ENCODE data around the gene SLC7A7.
"Not testable (repeated sequence)": the region's sequence is repeated elsewhere in the genome, so short reads cannot be mapped to it uniquely, and the experiment has no call there.

SLC7A7 gene

DNA sequence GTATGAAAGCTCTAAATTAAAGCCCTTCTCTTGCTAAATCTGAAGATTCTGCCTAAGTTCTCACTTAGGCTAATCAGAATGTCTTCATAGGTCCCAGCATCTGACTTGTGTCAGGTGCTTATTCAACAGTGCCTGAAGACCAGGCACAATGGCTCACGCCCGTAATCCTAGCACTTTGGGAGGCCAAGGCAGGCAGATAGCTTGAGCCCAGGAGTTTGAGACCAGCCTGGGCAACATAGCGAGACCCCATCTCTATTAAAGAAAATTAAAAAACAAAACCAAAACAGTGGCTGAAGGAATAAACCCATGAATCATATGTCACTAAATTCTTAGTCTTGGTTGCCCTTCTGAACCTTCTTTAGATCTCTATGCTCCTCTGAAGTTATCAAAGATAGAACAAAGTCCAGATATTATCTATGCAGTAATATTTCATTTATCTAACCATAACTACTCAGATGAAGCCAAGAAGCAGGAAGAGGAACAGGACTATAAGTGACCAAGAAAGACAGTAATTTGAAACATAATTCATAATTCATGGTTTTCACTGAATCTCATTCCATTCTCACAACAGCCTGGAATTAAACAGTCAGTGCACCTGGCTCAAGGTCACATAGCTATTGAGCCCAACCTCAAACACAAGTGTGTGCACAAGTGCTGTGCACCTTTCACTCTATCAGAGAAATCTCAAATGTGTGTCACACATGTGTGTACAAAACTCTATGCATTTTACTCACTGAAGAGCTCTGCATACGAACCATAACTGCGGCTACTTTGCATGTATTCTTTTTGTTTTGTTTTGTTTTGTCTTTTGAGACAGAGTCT is 6.6 kb downstream of the SLC7A7 start:
- TF ChIP-seq POLR2A (IDR thresholded peaks at IDR 0.05; ENCODE audit: low read depth, low read length) (no peak), TAF1 (IDR thresholded peaks at IDR 0.05; ENCODE audit: borderline replicate concordance, low read depth, low read length) (no peak), POLR2AphosphoS5 (IDR thresholded peaks at IDR 0.05; ENCODE audit: low read depth, low read length) (no peak)
- DNase-seq (ENCODE audit: insufficient read length) (no peak), FAIRE-seq (no peak)

DNA sequence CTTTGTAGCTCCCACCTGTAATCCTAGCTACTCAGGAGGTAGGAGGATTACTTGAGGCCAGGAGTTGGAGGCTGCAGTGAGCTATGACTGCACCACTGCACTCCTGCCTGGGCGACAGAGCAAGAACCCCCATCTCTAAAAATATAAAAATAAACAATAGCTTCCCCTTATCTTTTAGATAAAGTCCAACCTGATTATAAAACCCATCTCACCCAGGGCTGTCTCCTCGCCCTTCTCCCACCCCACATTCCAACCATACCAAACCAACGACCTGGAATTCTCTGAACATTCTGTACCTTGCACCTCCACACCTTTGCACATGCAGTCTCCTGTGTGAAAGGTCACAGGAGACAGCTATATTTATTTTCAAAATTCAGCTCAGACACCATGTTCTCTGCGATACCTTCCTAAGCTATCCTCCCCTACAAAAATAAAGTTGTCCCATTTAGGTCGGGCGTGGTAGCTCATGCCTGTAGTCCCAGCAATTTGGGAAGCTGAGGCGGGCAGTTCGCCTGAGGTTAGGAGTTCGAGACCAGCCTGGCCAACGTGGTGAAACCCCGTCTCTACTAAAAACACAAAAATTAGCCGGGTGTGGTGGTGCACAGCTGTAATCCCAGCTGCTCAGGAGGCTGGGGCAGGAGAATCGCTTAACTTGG is 7.7 kb downstream of the SLC7A7 start:
- FAIRE-seq, result no peak
- DNase-seq (ENCODE audit: insufficient read length), result no peak
- no peak for TF ChIP-seq POLR2AphosphoS5 (IDR thresholded peaks at IDR 0.05; ENCODE audit: low read depth, low read length)
- no peak for TF ChIP-seq POLR2A (IDR thresholded peaks at IDR 0.05; ENCODE audit: low read depth, low read length)
- TF ChIP-seq TAF1 (IDR thresholded peaks at IDR 0.05; ENCODE audit: borderline replicate concordance, low read depth, low read length), result no peak

DNA sequence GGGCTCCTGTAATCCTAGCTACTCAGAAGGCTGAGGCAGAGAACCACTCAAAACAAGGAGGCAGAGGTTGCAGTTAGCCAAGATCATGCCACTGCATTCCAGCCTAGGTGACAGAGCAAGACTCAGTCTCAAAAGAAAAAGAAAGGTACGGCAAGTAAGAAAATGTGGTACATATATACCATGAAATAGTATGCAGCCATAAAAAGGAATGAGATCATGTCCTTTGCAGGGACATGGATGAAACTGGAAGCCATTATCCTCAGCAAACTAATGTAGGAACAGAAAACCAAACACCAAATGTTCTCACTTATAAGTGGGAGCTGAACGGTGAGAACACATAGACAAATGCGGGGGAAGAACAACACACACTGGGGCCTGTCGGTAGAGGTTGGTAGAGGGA is 10.0 kb downstream of the SLC7A7 start:
- not testable (repeated sequence) for DNase-seq (ENCODE audit: insufficient read length); FAIRE-seq

DNA sequence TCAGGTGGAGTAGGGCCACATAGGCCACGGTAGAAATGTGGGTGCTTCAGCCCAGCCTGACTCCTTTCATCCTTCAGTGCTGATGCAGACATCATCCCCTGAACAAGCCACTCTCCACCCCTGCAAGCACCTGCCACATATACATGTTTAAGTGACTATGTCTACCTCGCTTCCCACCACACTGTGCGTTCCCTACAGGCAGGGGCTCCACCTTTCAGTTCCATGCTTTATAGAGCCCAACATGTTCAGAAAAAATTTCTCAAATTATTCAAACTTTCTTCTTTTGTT is 11.6 kb downstream of the SLC7A7 start:
- TF ChIP-seq POLR2A (IDR thresholded peaks at IDR 0.05; ENCODE audit: low read depth, low read length) (0 out of 2 replicates have a peak, but pooled peaks have one; percentile 37), TAF1 (IDR thresholded peaks at IDR 0.05; ENCODE audit: borderline replicate concordance, low read depth, low read length) (no peak), POLR2AphosphoS5 (IDR thresholded peaks at IDR 0.05; ENCODE audit: low read depth, low read length) (0 out of 2 replicates have a peak, but pooled peaks have one; percentile 49)
- peak; percentile 89 for FAIRE-seq
- DNase-seq (ENCODE audit: insufficient read length), result no peak

DNA sequence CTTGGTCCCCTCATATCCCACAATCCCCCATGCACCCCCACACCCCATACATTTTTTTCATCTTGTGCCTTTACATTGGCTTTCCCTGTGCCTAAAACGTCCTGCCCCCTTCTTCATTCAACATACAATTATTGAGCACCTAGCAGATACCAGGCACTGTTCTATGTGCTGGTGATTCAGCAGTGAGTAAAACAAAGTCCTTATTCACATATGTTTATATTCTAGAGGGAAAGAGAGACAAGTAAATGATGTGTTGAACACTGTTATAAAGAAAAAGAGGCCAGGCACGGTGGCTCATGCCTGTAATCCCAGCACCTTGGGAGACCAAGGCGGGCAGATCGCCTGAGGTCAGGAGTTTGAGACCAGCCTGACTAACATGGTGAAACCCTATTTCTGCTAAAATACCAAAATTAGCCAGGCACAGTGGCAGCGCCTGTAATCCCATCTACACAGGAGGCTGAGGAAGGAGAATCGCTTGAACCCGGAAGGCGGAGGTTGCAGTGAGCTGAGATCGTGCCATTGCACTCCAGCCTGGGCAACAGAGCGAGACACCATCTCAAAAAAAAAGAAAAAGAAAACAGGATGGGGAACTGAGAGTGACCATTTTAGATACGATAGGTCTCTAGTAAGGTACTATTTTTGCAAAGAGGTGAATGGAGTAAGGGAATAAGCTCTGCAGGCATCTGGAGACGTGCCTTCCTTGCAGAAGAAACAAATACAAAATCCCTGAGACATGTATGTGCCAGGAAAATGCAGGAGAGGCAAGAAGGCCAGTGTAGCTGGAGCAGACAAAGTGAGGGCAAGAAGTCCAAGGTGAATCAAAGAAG is 12.2 kb downstream of the SLC7A7 start:
- TF ChIP-seq TAF1 (IDR thresholded peaks at IDR 0.05; ENCODE audit: borderline replicate concordance, low read depth, low read length) (no peak), POLR2AphosphoS5 (IDR thresholded peaks at IDR 0.05; ENCODE audit: low read depth, low read length) (no peak), POLR2A (IDR thresholded peaks at IDR 0.05; ENCODE audit: low read depth, low read length) (no peak; the same call in 1 of the 2 replicates)
- no peak for DNase-seq (ENCODE audit: insufficient read length)
- FAIRE-seq, result no peak

DNA sequence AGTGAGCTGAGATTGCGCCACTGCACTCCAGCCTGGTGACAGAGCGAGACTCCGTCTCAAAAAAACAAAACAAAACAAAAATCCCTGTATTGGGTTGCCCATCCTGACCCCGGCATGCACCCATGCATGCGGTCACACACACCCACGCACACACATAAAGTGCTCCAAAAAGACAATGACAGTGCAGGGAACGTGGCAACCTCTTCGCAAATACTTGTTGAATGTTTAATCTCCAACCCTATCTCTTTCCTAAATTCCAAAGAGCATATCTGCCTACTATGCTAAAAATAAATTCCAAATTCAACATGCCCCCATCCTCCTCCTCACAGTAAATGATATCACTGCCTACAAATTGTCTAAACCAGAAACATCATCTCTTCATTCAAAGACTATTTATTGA is 13.5 kb downstream of the SLC7A7 start:
- DNase-seq (ENCODE audit: insufficient read length) (no peak), FAIRE-seq (peak; percentile 5)
- TF ChIP-seq POLR2A (IDR thresholded peaks at IDR 0.05; ENCODE audit: low read depth, low read length) (no peak), TAF1 (IDR thresholded peaks at IDR 0.05; ENCODE audit: borderline replicate concordance, low read depth, low read length) (no peak), POLR2AphosphoS5 (IDR thresholded peaks at IDR 0.05; ENCODE audit: low read depth, low read length) (no peak)

DNA sequence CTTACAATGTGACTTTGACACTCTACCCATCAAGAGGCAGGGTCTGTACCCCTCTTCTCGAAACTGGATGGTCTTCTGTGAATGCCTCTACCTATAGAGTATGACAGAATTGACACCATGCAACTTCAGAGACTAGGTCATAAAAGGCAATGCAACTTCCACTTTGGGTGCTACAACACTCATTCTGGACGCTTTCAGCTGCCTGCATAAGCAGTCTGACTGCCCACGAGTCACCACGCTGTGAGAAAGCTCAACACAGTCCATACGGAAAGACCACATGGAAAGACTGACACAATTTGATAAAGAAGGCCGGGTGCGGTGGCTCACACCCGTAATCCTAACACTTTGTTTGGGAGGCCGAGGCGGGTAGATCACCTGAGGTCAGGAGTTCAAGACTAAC is 14.9 kb downstream of the SLC7A7 start:
- no peak for DNase-seq (ENCODE audit: insufficient read length)
- TF ChIP-seq POLR2AphosphoS5 (IDR thresholded peaks at IDR 0.05; ENCODE audit: low read depth, low read length), result no peak
- TF ChIP-seq TAF1 (IDR thresholded peaks at IDR 0.05; ENCODE audit: borderline replicate concordance, low read depth, low read length), result no peak
- TF ChIP-seq POLR2A (IDR thresholded peaks at IDR 0.05; ENCODE audit: low read depth, low read length), result no peak
- FAIRE-seq, result no peak

DNA sequence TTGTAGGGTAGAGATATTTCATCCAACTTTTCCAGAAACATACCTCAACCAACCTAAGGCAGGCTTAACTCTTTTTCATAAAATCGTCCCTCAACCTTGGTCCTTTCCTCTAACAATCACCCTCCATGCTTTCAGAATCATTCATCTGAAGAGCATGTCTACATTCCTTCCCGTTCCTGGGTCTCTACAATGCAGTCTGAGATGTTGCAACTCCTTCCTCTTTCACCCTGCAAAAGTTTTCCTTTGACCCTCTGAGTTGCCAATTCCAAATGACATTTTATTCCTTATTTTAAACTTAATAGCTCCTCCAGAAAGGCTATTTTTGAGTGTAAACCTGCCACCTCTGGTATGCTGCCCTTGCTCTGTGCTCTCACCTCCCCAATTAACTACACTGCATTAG is 16.7 kb downstream of the SLC7A7 start:
- FAIRE-seq (no peak), DNase-seq (ENCODE audit: insufficient read length) (no peak)
- TF ChIP-seq POLR2A (IDR thresholded peaks at IDR 0.05; ENCODE audit: low read depth, low read length), result no peak
- TF ChIP-seq TAF1 (IDR thresholded peaks at IDR 0.05; ENCODE audit: borderline replicate concordance, low read depth, low read length), result no peak
- TF ChIP-seq POLR2AphosphoS5 (IDR thresholded peaks at IDR 0.05; ENCODE audit: low read depth, low read length), result no peak

DNA sequence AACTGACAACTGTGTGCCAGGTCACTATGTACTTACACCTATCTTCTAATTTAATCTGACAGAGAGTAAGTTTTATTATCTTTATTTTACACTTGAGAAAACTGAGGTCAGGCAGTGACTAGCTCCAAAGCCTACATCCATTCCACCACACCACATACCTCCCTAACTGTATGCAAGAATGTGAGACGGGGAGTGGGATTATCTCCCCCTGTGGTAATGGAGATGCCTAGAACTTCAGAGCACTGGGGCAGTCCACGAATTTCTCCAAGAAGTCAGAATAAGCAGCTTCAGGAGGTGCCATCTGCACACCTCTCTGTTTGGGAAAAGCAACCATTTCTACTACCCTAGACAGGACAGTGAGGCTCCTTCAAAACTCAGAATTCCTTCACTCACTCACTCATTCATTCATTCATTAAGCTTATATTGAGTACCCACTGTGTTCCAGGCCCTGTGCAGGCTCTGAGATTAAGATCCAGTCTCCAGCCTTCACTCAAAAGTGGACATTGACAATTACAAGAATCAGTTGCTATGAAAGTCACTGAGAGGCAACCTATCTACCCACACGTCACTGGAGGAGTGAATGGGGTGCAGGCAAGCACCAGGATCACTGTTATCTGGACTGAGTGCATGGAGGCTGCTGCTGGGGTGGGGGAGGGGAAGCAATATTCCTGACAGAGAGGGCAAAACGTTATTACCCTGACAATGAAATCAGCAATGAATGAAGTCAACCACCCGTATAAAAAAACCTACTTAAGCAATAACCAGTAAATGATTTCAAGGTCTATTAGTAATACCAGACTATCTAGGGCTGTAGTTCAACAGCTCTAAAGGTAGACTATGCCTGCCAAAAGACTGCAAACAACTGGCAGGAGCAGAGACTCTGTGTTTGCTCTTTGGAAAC is 18.0 kb downstream of the SLC7A7 start:
- FAIRE-seq, result peak; percentile 9
- DNase-seq (ENCODE audit: insufficient read length), result no peak
- TF ChIP-seq POLR2A (IDR thresholded peaks at IDR 0.05; ENCODE audit: low read depth, low read length), result no peak
- no peak for TF ChIP-seq TAF1 (IDR thresholded peaks at IDR 0.05; ENCODE audit: borderline replicate concordance, low read depth, low read length)
- no peak for TF ChIP-seq POLR2AphosphoS5 (IDR thresholded peaks at IDR 0.05; ENCODE audit: low read depth, low read length)

DNA sequence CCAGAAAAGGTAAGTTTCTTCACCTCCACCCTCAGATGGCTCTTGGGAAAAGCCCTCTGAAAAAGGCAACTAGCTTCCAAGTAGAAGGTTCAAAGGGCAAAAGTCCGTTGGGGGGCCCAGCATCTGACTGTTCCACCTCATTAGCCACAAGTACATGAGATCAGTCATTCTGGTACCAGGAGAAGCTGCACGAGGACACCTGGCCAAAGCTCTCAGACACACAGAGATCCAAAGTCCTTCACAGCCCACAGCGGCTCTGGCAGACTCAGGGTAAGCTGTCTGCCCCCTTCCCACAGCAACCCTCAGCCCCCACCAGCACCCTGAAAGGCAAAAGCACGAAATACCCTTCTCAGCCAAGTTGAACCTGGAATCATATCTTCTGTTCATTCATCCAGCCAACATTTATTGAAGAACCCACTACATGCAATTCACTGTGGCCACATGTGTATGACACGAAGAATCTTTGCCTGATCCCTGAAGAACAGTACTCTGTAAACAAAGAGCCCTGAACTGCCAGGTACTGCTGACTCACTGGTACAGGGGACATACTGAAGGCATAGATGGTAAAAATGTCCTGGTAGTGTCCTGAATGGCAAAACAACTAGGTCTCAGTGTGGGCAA is 19.0 kb downstream of the SLC7A7 start:
- DNase-seq (ENCODE audit: insufficient read length) (no peak), FAIRE-seq (peak; percentile 81)
- peak; percentile 81 for TF ChIP-seq POLR2AphosphoS5 (IDR thresholded peaks at IDR 0.05; ENCODE audit: low read depth, low read length)
- TF ChIP-seq POLR2A (IDR thresholded peaks at IDR 0.05; ENCODE audit: low read depth, low read length), result peak; percentile 70
- 0 out of 2 replicates have a peak, but pooled peaks have one; percentile 38 for TF ChIP-seq TAF1 (IDR thresholded peaks at IDR 0.05; ENCODE audit: borderline replicate concordance, low read depth, low read length)

All from GM12892 (cell line).